IPS-18a (cell line): ENCODE measurements around the gene SCN1A.

Source experiments
- H3K27ac ChIP-seq: one replicate; pipeline ENCODE4 v1.5.1; 2013; ENCODE audit warnings: low read length
- H3K27me3 ChIP-seq: one replicate; pipeline ENCODE4 v1.6.1; 2013; ENCODE audit warnings: mild to moderate bottlenecking, low read length; ENCODE audit not compliant: control insufficient read depth, insufficient read depth
- H3K36me3 ChIP-seq: one replicate; pipeline ENCODE4 v1.6.1; 2013; ENCODE audit warnings: low read depth, low read length; ENCODE audit not compliant: control insufficient read depth
- H3K4me1 ChIP-seq: one replicate; pipeline ENCODE4 v1.6.1; 2013; ENCODE audit warnings: low read depth, low read length; ENCODE audit not compliant: control insufficient read depth
- H3K4me3 ChIP-seq: one replicate; pipeline ENCODE4 v1.5.1; 2013; ENCODE audit warnings: low read length
- H3K9ac ChIP-seq: one replicate; pipeline ENCODE4 v1.6.1; 2013; ENCODE audit warnings: mild to moderate bottlenecking, low read length, moderate library complexity
- H3K9me3 ChIP-seq: one replicate; pipeline ENCODE4 v1.6.1; 2013; ENCODE audit warnings: low read depth, low read length; ENCODE audit not compliant: control insufficient read depth

The SCN1A gene

DNA sequence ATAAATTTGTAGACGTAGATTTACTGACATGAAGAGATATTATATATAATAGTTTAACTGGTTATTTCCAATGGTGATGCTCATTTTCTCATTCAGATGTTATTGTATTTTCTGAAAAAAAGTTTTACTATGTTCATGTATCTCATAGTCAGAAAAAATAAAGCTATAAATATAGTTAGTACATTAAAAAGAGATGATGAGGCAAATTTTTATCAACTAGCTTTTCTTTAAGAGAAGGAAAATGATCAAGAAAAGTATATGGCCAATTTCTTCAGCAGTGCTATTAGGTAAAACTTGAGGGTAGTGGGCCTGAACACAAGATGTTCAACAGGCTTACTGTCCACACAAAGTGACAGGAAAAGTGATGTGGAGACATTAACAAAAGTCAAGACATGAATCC lies 186.0 kb downstream of the SCN1A start:
- peaks cover 64% of the 10 kb centered on the region for H3K36me3 ChIP-seq
- no peaks in the 10 kb centered on the region for H3K9me3 ChIP-seq

DNA sequence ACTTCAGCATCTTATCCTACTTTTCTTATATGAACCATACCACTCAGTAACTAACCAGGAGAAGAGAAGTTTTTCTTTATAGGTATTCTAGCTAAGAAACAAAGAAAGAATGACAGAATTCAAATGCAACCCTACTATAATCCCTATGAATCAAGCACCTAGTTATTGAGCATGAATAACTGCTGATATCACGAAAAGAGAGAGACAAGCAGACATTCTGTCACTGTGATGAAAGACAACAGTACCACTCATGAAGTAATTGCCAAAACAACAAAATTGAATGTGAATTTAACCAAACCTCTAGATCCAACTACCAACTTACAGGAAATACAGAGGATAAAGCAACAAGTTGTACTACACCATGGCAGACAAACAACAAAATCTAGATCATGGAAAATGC lies 189.6 kb downstream of the SCN1A start:
- Histone ChIP-seq H3K27me3 (no peaks in the 10 kb centered on the region), H3K4me1 (peaks cover 7% of the 10 kb centered on the region), H3K27ac (no peak overlapping the region), H3K36me3 (peaks cover 56% of the 10 kb centered on the region), H3K4me3 (no peak overlapping the region), H3K9me3 (no peaks in the 10 kb centered on the region), H3K9ac (no peak overlapping the region)

More for the DNA sequence above, 186.0 kb downstream of the SCN1A start:
- Histone ChIP-seq H3K4me3 (no peak overlapping the region), H3K4me1 (peaks cover 2% of the 10 kb centered on the region), H3K27me3 (no peaks in the 10 kb centered on the region), H3K27ac (no peak overlapping the region), H3K9ac (no peak overlapping the region)
